Breast epithelium (tissue), 4 donors: ENCODE measurements around the gene ZNF3. TPM values are rescaled to one million over a fixed set of nuclear protein-coding genes. Genes with fewer than 3 reads are reported as not detected.

ENCODE experiments used
- DNase-seq, 2 donors: peaks; one replicate each; pipeline ENCODE4 v3.0.0-alpha.2; 2019; ENCODE audit warnings: low spot score in 2 of 2
- H3K27ac ChIP-seq, 2 donors: fragments of 200-600 bp; sonication (generic) in 1 of 2; one replicate each; pipeline ENCODE4 v1.5.1; 2016 to 2019; ENCODE audit warnings: mild to moderate bottlenecking in 1 of 2
- H3K27me3 ChIP-seq, 2 donors: fragments of 200-600 bp; sonication (generic) in 1 of 2; one replicate each; pipeline versions ENCODE4 v1.5.1 to v1.6.0; 2017 to 2019; ENCODE audit warnings: control low read depth in 1 of 2, mild to moderate bottlenecking in 1 of 2
- H3K36me3 ChIP-seq: fragments of 200-600 bp; one replicate; pipeline ENCODE4 v1.5.1; 2019
- H3K4me1 ChIP-seq, 2 donors: fragments of 200-600 bp; sonication (generic); one replicate each; pipeline ENCODE4 v1.5.1; 2016 to 2019; ENCODE audit warnings: control low read depth in 1 of 2
- H3K4me3 ChIP-seq, 3 donors: fragments of 200-600 bp; sonication (generic); 1 replicate in 2 of 3; 2 replicates in 1 of 3; pipeline ENCODE4 v1.5.1; 2016 to 2019; ENCODE audit warnings: mild to moderate bottlenecking in 3 of 3, moderate library complexity in 2 of 3
- H3K9me3 ChIP-seq, 2 donors: fragments of 200-600 bp; sonication (generic) in 1 of 2; one replicate each; pipeline ENCODE4 v1.5.1; 2016 to 2019; ENCODE audit warnings: control low read depth in 1 of 2
- CTCF ChIP-seq, 3 donors: fragments of 450-650 bp; IDR thresholded peaks; one replicate each; pipeline ENCODE4 v1.5.1; 2016 to 2017; ENCODE audit warnings: antibody characterized with exemption in 3 of 3, mild to moderate bottlenecking in 3 of 3, moderate library complexity in 3 of 3
- POLR2A ChIP-seq: fragments of 450-650 bp; IDR thresholded peaks from one replicate; pipeline ENCODE4 v1.6.1; 2016; ENCODE audit warnings: antibody characterized with exemption, mild to moderate bottlenecking, moderate library complexity
- POLR2AphosphoS5 ChIP-seq, 3 donors: sonication (generic); formaldehyde crosslinking; IDR thresholded peaks; one replicate each; pipeline ENCODE4 v1.6.1; 2017; ENCODE audit warnings: antibody characterized with exemption in 3 of 3
- intact Hi-C: fragments of 100-400 bp; cut with DNase I; formaldehyde crosslinking; loops from one replicate; pipeline ENCODE4 v1.15.1; 2023; ENCODE audit warnings: low total_unique reads
- total RNA-seq, 3 donors: library from RNA; depleted of rRNA; stranded (reverse); fragments of >200 nt; gene quantifications; one replicate each; pipeline ENCODE4 v1.1.0, GENCODE V29; 2016

ZNF3 gene
- total RNA-seq, 3 donors from 2014 or later, result 19.4 to 43.6 (median 31.5) TPM

- Histone ChIP-seq H3K27ac (no peak overlapping the region), H3K36me3 (no peaks in the 10 kb centered on the region), H3K9me3 (no peaks in the 10 kb centered on the region), H3K4me3 (no peak overlapping the region), H3K27me3 (no peaks in the 10 kb centered on the region), H3K4me1 (no peaks in the 10 kb centered on the region)
- DNase-seq, result no peak
- intact Hi-C loops, result no loop called here
- TF ChIP-seq CTCF (IDR thresholded peaks at IDR 0.05) (no peak), POLR2AphosphoS5 (IDR thresholded peaks at IDR 0.05) (no peak), POLR2A (no peak)
Measured at GRCh38 chr7:100061518-100062193, 19.9 kb downstream of the ZNF3 start.

GRCh38 chr7:100059251-100059739 is 22.2 kb downstream of the ZNF3 start:
- TF ChIP-seq POLR2AphosphoS5 (IDR thresholded peaks at IDR 0.05), result no peak
- TF ChIP-seq POLR2A, result no peak
- TF ChIP-seq CTCF (IDR thresholded peaks at IDR 0.05), result no peak
- Histone ChIP-seq H3K9me3 (no peaks in the 10 kb centered on the region), H3K27ac (no peak overlapping the region), H3K27me3 (no peaks in the 10 kb centered on the region), H3K4me1 (no peaks in the 10 kb centered on the region), H3K36me3 (no peaks in the 10 kb centered on the region), H3K4me3 (no peak overlapping the region)
- intact Hi-C loops, result no loop called here
- DNase-seq, result no peak

- H3K36me3 ChIP-seq, result no peaks in the 10 kb centered on the region
- no peak for DNase-seq
- intact Hi-C loops, result no loop called here
Measured at GRCh38 chr7:100057006-100057405, 24.5 kb downstream of the ZNF3 start.

GRCh38 chr7:100053215-100053614 is 28.3 kb downstream of the ZNF3 start:
- Histone ChIP-seq H3K9me3 (no peaks in the 10 kb centered on the region), H3K4me1 (peaks cover 0 to 6% of the 10 kb centered on the region in 2 donors), H3K27ac (no peak overlapping the region), H3K4me3 (no peak overlapping the region), H3K27me3 (no peaks in the 10 kb centered on the region), H3K36me3 (no peaks in the 10 kb centered on the region)
- intact Hi-C loops, result no loop called here
- DNase-seq, result peak in 1 of 2 donors; percentile 29
- TF ChIP-seq POLR2AphosphoS5 (IDR thresholded peaks at IDR 0.05), result no peak
- TF ChIP-seq CTCF (IDR thresholded peaks at IDR 0.05), result peak in 2 of 3 donors; percentile 49 to 53
- no peak for TF ChIP-seq POLR2A

More at GRCh38 chr7:100057006-100057405, 24.5 kb downstream of the ZNF3 start:
- H3K9me3 ChIP-seq, result no peaks in the 10 kb centered on the region
- H3K4me3 ChIP-seq, result no peak overlapping the region
- H3K4me1 ChIP-seq, result no peaks in the 10 kb centered on the region
- no peak for TF ChIP-seq CTCF (IDR thresholded peaks at IDR 0.05)
- TF ChIP-seq POLR2AphosphoS5 (IDR thresholded peaks at IDR 0.05), result no peak
- TF ChIP-seq POLR2A, result no peak
- no peak overlapping the region for H3K27ac ChIP-seq
- no peaks in the 10 kb centered on the region for H3K27me3 ChIP-seq

GRCh38 chr7:100051611-100052010 is 29.9 kb downstream of the ZNF3 start:
- Histone ChIP-seq H3K27ac (no peak overlapping the region), H3K27me3 (no peaks in the 10 kb centered on the region), H3K9me3 (no peaks in the 10 kb centered on the region), H3K4me1 (peaks cover 0 to 6% of the 10 kb centered on the region in 2 donors), H3K4me3 (no peak overlapping the region), H3K36me3 (no peaks in the 10 kb centered on the region)
- intact Hi-C loops, result no loop called here
- no peak for DNase-seq
- TF ChIP-seq POLR2AphosphoS5 (IDR thresholded peaks at IDR 0.05), result no peak
- TF ChIP-seq POLR2A, result no peak
- no peak for TF ChIP-seq CTCF (IDR thresholded peaks at IDR 0.05)
